ENCODE measurements around the gene RASGRP1. TPM values are rescaled to one million over a fixed set of nuclear protein-coding genes. Genes with fewer than 3 reads are reported as not detected.
A peak's percentile ranks its signal among the peaks of the same experiment; 100 is the strongest.

The RASGRP1 gene
- total RNA-seq, 1 donor from 2014 or later, result 0.27 TPM

- DNase-seq (ENCODE audit: low read depth), result no peak
Observed at GRCh38 chr15:38461066-38461833, 103.4 kb downstream of the RASGRP1 start.

- no peak for DNase-seq (ENCODE audit: low read depth)
Observed at GRCh38 chr15:38460543-38460942, 104.1 kb downstream of the RASGRP1 start.

GRCh38 chr15:38459480-38459879 lies 105.1 kb downstream of the RASGRP1 start:
- no peak for DNase-seq (ENCODE audit: low read depth)

GRCh38 chr15:38458646-38459045 lies 106.0 kb downstream of the RASGRP1 start:
- DNase-seq (ENCODE audit: low read depth), result no peak

GRCh38 chr15:38455092-38455491 lies 109.5 kb downstream of the RASGRP1 start:
- no peak for DNase-seq (ENCODE audit: low read depth)

GRCh38 chr15:38454696-38455090 lies 109.9 kb downstream of the RASGRP1 start:
- DNase-seq (ENCODE audit: low read depth), result no peak

- peak; percentile 95 for DNase-seq (ENCODE audit: low read depth)
Observed at GRCh38 chr15:38453971-38454695, 110.5 kb downstream of the RASGRP1 start, which contains the start of gene FAM98B. Gene FAM98B, plus strand, starts transcription at chr15:38454127. Its CDS starts 35 bp downstream, at chr15:38454162.

- DNase-seq (ENCODE audit: low read depth), result no peak
Observed at GRCh38 chr15:38441130-38441519, 123.5 kb downstream of the RASGRP1 start.

GRCh38 chr15:38440353-38441129 lies 124.1 kb downstream of the RASGRP1 start:
- DNase-seq (ENCODE audit: low read depth), result peak; percentile 64

Other genes starting within 250 kb of the RASGRP1 start
- 4.7 and 6.6 TPM in 2 replicates for gene FAM98B, start 110.7 kb downstream of the RASGRP1 start, total RNA-seq

Data from myocyte (in vitro differentiated cells).